WTC11 (cell line): Measurements from ENCODE around the gene GPR158. TPM values are rescaled to one million over a fixed set of nuclear protein-coding genes. Genes with fewer than 3 reads are reported as not detected.

Experiments
- ATAC-seq: fragments of 200-7000 bp; cut with Tn5 transposase; 2 replicates; pipeline ENCODE4 v1.10.0; 2021; ENCODE audit warnings: mild to moderate bottlenecking, moderate library complexity
- CTCF ChIA-PET: fragments of 300-600 bp; sonication (Branson Sonifier 250); formaldehyde crosslinking; loops from one replicate; lab custom pipeline; 2021; ENCODE audit warnings: antibody characterized with exemption; lab: Charles Lee
- POLR2A ChIA-PET: fragments of 350-600 bp; sonication (Branson Sonifier 250); formaldehyde crosslinking; loops from one replicate; lab custom pipeline; 2021; ENCODE audit warnings: antibody characterized with exemption; lab: Charles Lee
- DNase-seq: peaks from one replicate; pipeline ENCODE4 v3.0.0; 2021; ENCODE audit warnings: low spot score
- H3K27ac Mint-ChIP-seq: 2 replicates; pipeline ENCODE4 v1.8.0; 2021; ENCODE audit warnings: mixed read lengths
- H3K27me3 Mint-ChIP-seq: 2 replicates; pipeline ENCODE4 v1.8.0; 2021; ENCODE audit warnings: low read depth, mild to moderate bottlenecking, moderate library complexity, mixed read lengths
- H3K36me3 Mint-ChIP-seq: 2 replicates; pipeline ENCODE4 v1.8.0; 2021; ENCODE audit warnings: mixed read lengths
- H3K4me1 Mint-ChIP-seq: 2 replicates; pipeline ENCODE4 v1.8.0; 2022; ENCODE audit warnings: mixed read lengths
- H3K4me3 Mint-ChIP-seq: 2 replicates; pipeline ENCODE4 v1.8.0; 2021; ENCODE audit warnings: mild to moderate bottlenecking, moderate library complexity, mixed read lengths
- H3K9me3 Mint-ChIP-seq: 2 replicates; pipeline ENCODE4 v1.8.0; 2021; ENCODE audit warnings: mixed read lengths
- CBFB ChIP-seq: sonication (generic); formaldehyde crosslinking; IDR thresholded peaks from 2 replicates; pipeline ENCODE4 v1.8.1; 2022; ENCODE audit warnings: mild to moderate bottlenecking, low read depth, missing genetic modification reagents
- JAZF1 ChIP-seq: fragments of 250-450 bp; sonication (Bioruptor Pico); IDR thresholded peaks from 2 replicates; pipeline ENCODE4 v1.9.0; 2021; ENCODE audit warnings: moderate library complexity, mild to moderate bottlenecking, inconsistent platforms
- JUN ChIP-seq: sonication (generic); formaldehyde crosslinking; IDR thresholded peaks from 2 replicates; pipeline ENCODE4 v1.8.0; 2023; ENCODE audit warnings: mild to moderate bottlenecking, missing genetic modification reagents
- MXD4 ChIP-seq: fragments of 250-450 bp; sonication (Bioruptor Pico); IDR thresholded peaks from 2 replicates; pipeline ENCODE4 v1.8.0; 2021; ENCODE audit warnings: mild to moderate bottlenecking, moderate library complexity, borderline replicate concordance
- RORB ChIP-seq: fragments of 250-450 bp; sonication (Bioruptor Pico); IDR thresholded peaks from 2 replicates; pipeline ENCODE4 v1.9.0; 2021; ENCODE audit warnings: mild to moderate bottlenecking
- ZNF263 ChIP-seq: sonication (generic); formaldehyde crosslinking; IDR thresholded peaks from 2 replicates; pipeline ENCODE4 v1.8.1; 2022; ENCODE audit warnings: low read depth, mild to moderate bottlenecking, moderate library complexity, missing genetic modification reagents
- ZNF396 ChIP-seq: fragments of 250-450 bp; sonication (Bioruptor Pico); IDR thresholded peaks from 2 replicates; pipeline ENCODE4 v1.8.0; 2021; ENCODE audit warnings: mild to moderate bottlenecking, moderate library complexity, borderline replicate concordance
- ZNF423 ChIP-seq: fragments of 250-450 bp; sonication (Bioruptor Pico); IDR thresholded peaks from 2 replicates; pipeline ENCODE4 v2.1.2; 2022; ENCODE audit warnings: mild to moderate bottlenecking, moderate library complexity
- total RNA-seq: library from RNA; stranded (reverse); gene quantifications from 3 replicates; pipeline ENCODE4 v1.2.3, GENCODE V29; 2021
- TF ChIP-seq, protein P1 (sequence below): sonication (generic); formaldehyde crosslinking; conservative IDR thresholded peaks from 2 replicates; pipeline ENCODE4 v1.8.1; 2022; ENCODE audit warnings: mild to moderate bottlenecking, missing genetic modification reagents
- TF ChIP-seq, protein P2 (sequence below): sonication (generic); formaldehyde crosslinking; IDR thresholded peaks from 2 replicates; pipeline ENCODE4 v1.8.1; 2022; ENCODE audit warnings: missing genetic modification reagents, borderline replicate concordance
- TF ChIP-seq, protein P3 (sequence below): fragments of 250-450 bp; sonication (Bioruptor Pico); IDR thresholded peaks from 2 replicates; pipeline ENCODE4 v2.1.2; 2022; ENCODE audit warnings: mild to moderate bottlenecking, moderate library complexity
- TF ChIP-seq, protein P4 (sequence below): sonication (generic); formaldehyde crosslinking; IDR thresholded peaks from 2 replicates; pipeline ENCODE4 v1.8.1; 2023; ENCODE audit warnings: mild to moderate bottlenecking, missing genetic modification reagents, moderate library complexity
- TF ChIP-seq, protein P5 (sequence below): sonication (generic); formaldehyde crosslinking; IDR thresholded peaks from 2 replicates; pipeline ENCODE4 v1.8.1; 2022; ENCODE audit warnings: low read depth, missing genetic modification reagents, borderline replicate concordance
- TF ChIP-seq, protein P6 (sequence below): sonication (generic); formaldehyde crosslinking; IDR thresholded peaks from 2 replicates; pipeline ENCODE4 v1.8.1; 2022; ENCODE audit warnings: mild to moderate bottlenecking, missing genetic modification reagents, moderate library complexity, borderline replicate concordance
- TF ChIP-seq, protein P7 (sequence below): sonication (generic); formaldehyde crosslinking; IDR thresholded peaks from 2 replicates; pipeline ENCODE4 v1.8.1; 2023; ENCODE audit warnings: mild to moderate bottlenecking, missing genetic modification reagents, moderate library complexity
- TF ChIP-seq, protein P8 (sequence below): fragments of 250-450 bp; sonication (Bioruptor Pico); conservative IDR thresholded peaks from 2 replicates; pipeline ENCODE4 v1.9.0; 2021; ENCODE audit warnings: mild to moderate bottlenecking
- TF ChIP-seq, protein P9 (sequence below): fragments of 250-450 bp; sonication (Bioruptor Pico); IDR thresholded peaks from 2 replicates; pipeline ENCODE4 v1.9.0; 2021; ENCODE audit warnings: mild to moderate bottlenecking
- TF ChIP-seq, protein P10 (sequence below): sonication (generic); formaldehyde crosslinking; IDR thresholded peaks from 2 replicates; pipeline ENCODE4 v1.8.0; 2022; ENCODE audit warnings: mild to moderate bottlenecking, missing genetic modification reagents

The GPR158 gene
- total RNA-seq, 1 experiment from 2014 or later = 0.63 TPM

DNA sequence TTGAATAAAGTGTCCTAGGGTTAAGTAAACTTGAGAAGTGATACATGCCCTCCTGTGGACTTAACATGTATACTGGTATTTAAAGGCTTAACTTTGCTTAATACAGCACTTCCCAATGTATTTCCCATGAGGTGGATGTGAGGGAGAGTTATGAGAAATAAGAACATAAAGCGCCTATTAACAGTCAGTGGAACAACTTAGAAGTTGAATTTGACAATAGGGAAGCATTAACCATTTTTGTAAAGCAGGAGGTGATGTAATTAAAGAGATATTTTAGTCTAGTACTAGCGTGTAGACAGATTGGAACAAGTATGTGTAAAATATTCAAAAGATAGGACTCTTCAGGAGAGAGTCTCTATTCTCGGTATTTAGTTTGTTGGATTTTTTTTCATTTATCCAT lies 322.4 kb downstream of the GPR158 start:
- H3K9me3 Mint-ChIP-seq = no peaks in the 10 kb centered on the region
- ATAC-seq (no peak), DNase-seq (no peak)
- H3K4me1 Mint-ChIP-seq = peaks cover 46% of the 10 kb centered on the region
- ChIA-PET POLR2A (no interaction called here), CTCF (no interaction called here)
- H3K4me3 Mint-ChIP-seq = no peak overlapping the region
- TF ChIP-seq, protein P1, sequence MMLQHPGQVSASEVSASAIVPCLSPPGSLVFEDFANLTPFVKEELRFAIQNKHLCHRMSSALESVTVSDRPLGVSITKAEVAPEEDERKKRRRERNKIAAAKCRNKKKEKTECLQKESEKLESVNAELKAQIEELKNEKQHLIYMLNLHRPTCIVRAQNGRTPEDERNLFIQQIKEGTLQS = no peak
- TF ChIP-seq, protein P2, sequence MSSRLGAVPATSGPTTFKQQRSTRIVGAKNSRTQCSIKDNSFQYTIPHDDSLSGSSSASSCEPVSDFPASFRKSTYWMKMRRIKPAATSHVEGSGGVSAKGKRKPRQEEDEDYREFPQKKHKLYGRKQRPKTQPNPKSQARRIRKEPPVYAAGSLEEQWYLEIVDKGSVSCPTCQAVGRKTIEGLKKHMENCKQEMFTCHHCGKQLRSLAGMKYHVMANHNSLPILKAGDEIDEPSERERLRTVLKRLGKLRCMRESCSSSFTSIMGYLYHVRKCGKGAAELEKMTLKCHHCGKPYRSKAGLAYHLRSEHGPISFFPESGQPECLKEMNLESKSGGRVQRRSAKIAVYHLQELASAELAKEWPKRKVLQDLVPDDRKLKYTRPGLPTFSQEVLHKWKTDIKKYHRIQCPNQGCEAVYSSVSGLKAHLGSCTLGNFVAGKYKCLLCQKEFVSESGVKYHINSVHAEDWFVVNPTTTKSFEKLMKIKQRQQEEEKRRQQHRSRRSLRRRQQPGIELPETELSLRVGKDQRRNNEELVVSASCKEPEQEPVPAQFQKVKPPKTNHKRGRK = no peak
- TF ChIP-seq CBFB (CRISPR knock-in tag) (no peak), JAZF1 (no peak)
- TF ChIP-seq, protein P3, sequence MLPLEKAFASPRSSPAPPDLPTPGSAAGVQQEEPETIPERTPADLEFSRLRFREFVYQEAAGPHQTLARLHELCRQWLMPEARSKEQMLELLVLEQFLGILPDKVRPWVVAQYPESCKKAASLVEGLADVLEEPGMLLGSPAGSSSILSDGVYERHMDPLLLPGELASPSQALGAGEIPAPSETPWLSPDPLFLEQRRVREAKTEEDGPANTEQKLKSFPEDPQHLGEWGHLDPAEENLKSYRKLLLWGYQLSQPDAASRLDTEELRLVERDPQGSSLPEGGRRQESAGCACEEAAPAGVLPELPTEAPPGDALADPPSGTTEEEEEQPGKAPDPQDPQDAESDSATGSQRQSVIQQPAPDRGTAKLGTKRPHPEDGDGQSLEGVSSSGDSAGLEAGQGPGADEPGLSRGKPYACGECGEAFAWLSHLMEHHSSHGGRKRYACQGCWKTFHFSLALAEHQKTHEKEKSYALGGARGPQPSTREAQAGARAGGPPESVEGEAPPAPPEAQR (CRISPR knock-in tag) = no peak
- TF ChIP-seq, protein P4, sequence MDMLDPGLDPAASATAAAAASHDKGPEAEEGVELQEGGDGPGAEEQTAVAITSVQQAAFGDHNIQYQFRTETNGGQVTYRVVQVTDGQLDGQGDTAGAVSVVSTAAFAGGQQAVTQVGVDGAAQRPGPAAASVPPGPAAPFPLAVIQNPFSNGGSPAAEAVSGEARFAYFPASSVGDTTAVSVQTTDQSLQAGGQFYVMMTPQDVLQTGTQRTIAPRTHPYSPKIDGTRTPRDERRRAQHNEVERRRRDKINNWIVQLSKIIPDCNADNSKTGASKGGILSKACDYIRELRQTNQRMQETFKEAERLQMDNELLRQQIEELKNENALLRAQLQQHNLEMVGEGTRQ = no peak
- TF ChIP-seq, protein P5, sequence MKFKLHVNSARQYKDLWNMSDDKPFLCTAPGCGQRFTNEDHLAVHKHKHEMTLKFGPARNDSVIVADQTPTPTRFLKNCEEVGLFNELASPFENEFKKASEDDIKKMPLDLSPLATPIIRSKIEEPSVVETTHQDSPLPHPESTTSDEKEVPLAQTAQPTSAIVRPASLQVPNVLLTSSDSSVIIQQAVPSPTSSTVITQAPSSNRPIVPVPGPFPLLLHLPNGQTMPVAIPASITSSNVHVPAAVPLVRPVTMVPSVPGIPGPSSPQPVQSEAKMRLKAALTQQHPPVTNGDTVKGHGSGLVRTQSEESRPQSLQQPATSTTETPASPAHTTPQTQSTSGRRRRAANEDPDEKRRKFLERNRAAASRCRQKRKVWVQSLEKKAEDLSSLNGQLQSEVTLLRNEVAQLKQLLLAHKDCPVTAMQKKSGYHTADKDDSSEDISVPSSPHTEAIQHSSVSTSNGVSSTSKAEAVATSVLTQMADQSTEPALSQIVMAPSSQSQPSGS = no peak
- no peaks in the 10 kb centered on the region for H3K27me3 Mint-ChIP-seq
- H3K36me3 Mint-ChIP-seq = no peaks in the 10 kb centered on the region
- H3K27ac Mint-ChIP-seq = no peak overlapping the region

DNA sequence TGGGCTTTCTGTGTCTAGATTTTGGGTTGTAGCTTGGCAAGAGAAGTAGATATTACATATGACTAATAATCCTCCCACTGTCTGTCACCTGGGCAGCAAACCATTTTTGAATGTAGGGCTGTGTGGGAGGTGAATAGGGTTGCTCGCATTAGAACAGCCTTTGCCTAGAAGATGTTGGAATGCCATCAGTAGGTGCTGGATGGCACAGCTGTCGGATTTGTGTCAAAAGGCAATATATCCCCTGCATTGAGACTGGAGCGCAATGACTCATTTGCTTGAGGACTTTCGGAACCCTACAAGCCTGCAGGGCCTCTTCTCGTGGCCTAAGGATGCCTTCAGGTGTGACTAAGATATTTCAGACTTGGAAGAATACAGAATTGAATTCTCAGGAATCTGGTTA lies 323.8 kb downstream of the GPR158 start:
- H3K9me3 Mint-ChIP-seq = no peaks in the 10 kb centered on the region
- no peak for ATAC-seq
- TF ChIP-seq ZNF263 (CRISPR knock-in tag) = no peak
- TF ChIP-seq, protein P6, sequence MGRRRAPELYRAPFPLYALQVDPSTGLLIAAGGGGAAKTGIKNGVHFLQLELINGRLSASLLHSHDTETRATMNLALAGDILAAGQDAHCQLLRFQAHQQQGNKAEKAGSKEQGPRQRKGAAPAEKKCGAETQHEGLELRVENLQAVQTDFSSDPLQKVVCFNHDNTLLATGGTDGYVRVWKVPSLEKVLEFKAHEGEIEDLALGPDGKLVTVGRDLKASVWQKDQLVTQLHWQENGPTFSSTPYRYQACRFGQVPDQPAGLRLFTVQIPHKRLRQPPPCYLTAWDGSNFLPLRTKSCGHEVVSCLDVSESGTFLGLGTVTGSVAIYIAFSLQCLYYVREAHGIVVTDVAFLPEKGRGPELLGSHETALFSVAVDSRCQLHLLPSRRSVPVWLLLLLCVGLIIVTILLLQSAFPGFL (CRISPR knock-in tag) = no peak
- TF ChIP-seq, all 79 proteins: peak for 0
- Mint-ChIP-seq H3K27me3 (no peaks in the 10 kb centered on the region), H3K36me3 (no peaks in the 10 kb centered on the region), H3K4me3 (no peak overlapping the region), H3K27ac (no peak overlapping the region), H3K4me1 (peaks cover 46% of the 10 kb centered on the region)
- ChIA-PET POLR2A (no interaction called here), CTCF (no interaction called here)
- DNase-seq = no peak

DNA sequence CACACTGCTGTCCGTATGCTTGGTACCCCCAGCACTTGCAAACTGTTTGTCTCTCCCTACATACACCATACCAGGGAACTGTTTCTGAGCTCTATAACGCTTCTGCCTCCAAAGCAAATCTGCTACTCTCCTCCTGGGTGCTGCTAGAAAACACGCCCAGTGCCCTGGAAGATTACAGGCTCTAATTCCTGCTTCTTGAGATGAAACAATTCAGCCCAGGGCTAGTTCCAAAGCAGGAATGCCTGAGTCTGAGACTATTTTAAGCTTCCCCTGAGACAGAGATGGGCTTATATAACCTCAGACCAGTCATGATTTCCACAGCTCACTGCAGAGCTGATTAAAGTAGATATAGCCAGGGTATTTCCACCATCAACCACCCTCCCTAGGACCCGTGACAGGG lies 327.1 kb downstream of the GPR158 start:
- DNase-seq (no peak), ATAC-seq (peak; percentile 17; the same call in 1 of the 2 replicates)
- no peaks in the 10 kb centered on the region for H3K9me3 Mint-ChIP-seq
- H3K36me3 Mint-ChIP-seq = no peaks in the 10 kb centered on the region
- H3K27me3 Mint-ChIP-seq = no peaks in the 10 kb centered on the region
- no peak overlapping the region for H3K4me3 Mint-ChIP-seq
- peaks cover 40% of the 10 kb centered on the region for H3K4me1 Mint-ChIP-seq
- POLR2A ChIA-PET = no interaction called here
- H3K27ac Mint-ChIP-seq = no peak overlapping the region
- TF ChIP-seq ZNF423 (CRISPR knock-in tag) (no peak), RORB (CRISPR knock-in tag) (no peak), ZNF396 (CRISPR knock-in tag) (no peak), JUN (CRISPR knock-in tag) (no peak), MXD4 (CRISPR knock-in tag) (no peak)
- TF ChIP-seq, protein P6 (CRISPR knock-in tag) = no peak
- TF ChIP-seq, protein P7, sequence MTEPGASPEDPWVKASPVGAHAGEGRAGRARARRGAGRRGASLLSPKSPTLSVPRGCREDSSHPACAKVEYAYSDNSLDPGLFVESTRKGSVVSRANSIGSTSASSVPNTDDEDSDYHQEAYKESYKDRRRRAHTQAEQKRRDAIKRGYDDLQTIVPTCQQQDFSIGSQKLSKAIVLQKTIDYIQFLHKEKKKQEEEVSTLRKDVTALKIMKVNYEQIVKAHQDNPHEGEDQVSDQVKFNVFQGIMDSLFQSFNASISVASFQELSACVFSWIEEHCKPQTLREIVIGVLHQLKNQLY = no peak
- TF ChIP-seq, protein P8, sequence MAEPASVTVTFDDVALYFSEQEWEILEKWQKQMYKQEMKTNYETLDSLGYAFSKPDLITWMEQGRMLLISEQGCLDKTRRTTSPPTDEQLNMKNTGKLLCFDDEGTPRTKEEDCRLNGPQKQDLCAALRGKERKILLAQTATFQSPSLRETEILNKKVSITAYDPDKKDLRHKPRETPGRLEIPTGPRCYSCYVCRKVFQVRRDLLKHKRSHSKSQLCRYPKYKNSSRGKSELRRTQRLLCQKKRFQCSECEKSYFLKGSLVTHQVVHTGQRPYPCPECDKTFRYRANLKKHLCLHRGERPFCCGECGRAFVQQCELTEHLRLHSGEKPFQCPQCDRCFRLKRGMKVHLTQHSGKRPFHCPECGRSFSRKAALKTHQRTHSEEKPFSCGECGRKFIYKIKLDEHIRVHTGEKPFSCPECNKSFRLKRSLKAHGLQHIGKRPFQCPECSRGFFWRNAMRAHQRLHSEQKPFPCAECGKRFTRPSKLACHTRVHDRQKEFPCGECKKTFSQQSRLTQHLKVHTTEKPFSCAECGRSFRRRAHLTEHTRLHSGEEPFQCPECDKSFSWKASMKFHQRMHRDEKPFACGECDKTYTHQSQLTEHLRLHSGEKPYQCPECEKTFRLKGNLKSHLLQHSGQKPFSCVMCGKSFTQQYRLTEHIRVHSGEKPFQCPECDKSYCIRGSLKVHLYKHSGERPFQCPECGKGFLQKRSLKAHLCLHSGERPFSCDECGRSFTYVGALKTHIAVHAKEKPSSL (CRISPR knock-in tag) = no peak
- TF ChIP-seq, protein P9, sequence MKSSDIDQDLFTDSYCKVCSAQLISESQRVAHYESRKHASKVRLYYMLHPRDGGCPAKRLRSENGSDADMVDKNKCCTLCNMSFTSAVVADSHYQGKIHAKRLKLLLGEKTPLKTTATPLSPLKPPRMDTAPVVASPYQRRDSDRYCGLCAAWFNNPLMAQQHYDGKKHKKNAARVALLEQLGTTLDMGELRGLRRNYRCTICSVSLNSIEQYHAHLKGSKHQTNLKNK (CRISPR knock-in tag) = no peak
- TF ChIP-seq, protein P10, sequence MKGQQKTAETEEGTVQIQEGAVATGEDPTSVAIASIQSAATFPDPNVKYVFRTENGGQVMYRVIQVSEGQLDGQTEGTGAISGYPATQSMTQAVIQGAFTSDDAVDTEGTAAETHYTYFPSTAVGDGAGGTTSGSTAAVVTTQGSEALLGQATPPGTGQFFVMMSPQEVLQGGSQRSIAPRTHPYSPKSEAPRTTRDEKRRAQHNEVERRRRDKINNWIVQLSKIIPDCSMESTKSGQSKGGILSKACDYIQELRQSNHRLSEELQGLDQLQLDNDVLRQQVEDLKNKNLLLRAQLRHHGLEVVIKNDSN = no peak
- CTCF ChIA-PET = no interaction called here
